B cell (primary cell): ENCODE measurements around the gene PIK3R2.

ENCODE experiments used
- CTCF ChIP-seq: fragments of 200-600 bp; IDR thresholded peaks from one replicate; pipeline ENCODE4 v1.8.0; 2022; ENCODE audit warnings: antibody characterized with exemption, mild to moderate bottlenecking
- EZH2 ChIP-seq: IDR thresholded peaks from 2 replicates; pipeline ENCODE4 v1.6.1; 2012; ENCODE audit warnings: borderline replicate concordance, low read depth, mild to moderate bottlenecking, moderate library complexity, low read length; ENCODE audit not compliant: insufficient read depth, poor library complexity, severe bottlenecking

GRCh38 chr19:18205200-18205892 is 52.4 kb downstream of the PIK3R2 start:
- TF ChIP-seq EZH2 (no peak), CTCF (no peak)
